ENCODE results near the gene MCC. TPM values are rescaled to one million over a fixed set of nuclear protein-coding genes. Genes with fewer than 3 reads are reported as not detected.

The MCC gene
- total RNA-seq, 1 donor from 2014 or later = 37.1 TPM

DNA sequence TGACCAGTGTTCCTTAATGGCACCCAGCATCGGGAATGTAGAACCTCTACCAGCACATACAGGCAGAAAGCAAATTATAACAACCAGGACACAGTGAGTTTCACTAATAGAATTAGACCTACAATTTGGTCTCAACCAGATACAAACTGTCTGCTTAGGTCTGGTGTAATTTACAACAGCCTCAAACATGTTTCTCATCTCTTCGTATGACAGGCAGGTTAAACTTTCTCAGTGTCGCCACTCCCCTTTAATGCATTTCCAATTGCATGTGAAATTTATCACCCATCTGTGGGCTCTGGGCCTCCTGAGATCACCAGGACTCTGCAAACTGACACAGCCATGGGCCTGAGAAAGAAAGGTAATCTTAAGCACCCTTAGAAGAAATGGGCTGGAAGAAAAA is 293.0 kb downstream of the MCC start:
- no peak for DNase-seq

DNA sequence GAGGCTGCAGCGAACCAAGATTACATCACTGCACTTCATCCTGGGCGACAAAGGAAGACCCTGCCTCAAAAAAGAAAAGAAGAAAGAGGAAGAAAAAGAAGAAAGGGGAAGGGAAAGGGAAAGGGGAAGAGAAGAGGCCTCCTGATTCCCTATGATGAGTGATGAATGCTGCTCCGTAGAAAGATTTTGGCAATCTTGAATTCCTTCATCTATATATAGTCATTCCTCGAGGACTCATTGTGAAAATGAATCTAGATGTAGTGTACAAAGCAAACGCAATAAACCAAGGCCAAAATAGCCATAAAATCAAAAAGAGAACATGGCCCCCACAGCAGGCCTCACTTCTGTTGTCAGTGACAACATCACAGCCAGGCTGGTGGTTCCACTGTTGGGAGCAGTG is 293.7 kb downstream of the MCC start:
- no peak for DNase-seq

DNA sequence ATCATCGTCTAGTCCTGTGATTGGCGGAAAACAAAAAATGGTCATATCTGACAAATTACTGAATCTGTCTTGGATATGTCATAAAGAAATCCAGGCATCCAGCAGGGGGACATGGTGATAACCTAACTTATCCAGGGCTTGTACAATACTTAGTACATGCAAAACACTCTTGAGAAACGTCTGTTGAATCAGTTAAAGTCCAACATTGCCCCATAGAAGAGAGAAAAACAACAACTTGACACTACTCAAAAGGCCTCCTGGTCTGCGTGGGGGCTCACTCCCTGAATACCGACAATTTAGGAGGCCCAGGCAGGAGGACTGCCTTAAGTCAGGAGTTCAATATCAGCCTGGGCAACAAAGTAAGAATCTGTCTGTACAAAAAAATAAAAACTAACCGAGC is 294.1 kb downstream of the MCC start:
- no peak for DNase-seq

DNA sequence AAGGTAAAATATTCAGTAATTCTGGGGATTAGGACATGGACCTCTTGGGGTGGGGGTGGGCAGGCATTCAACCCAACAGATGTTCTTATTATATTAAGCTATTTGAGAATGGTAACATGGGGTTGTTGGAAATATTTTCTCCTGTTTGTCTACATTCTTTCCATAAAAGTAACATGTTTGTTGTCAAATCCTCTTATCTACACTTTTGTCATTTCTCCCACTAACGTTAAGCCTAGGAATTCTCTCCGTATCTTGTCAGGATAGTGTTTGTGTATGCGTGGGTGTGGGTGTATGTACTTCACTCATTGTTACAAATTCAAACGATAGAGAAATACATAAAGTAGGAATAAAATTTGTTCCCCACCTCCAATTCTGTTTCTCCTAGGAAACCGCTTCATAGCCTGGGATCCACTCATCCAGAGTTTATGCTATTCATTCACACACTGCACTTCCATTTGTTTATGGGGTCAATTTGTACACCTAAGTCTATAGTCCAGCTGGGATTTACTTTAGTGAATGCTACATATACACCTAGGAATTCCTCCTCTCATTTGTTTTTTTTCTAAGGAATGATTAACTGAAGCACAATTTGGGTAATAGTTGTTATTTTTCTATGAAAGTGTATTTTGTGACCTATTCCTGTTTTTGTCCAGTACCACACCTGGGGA is 294.8 kb downstream of the MCC start:
- no peak for DNase-seq

DNA sequence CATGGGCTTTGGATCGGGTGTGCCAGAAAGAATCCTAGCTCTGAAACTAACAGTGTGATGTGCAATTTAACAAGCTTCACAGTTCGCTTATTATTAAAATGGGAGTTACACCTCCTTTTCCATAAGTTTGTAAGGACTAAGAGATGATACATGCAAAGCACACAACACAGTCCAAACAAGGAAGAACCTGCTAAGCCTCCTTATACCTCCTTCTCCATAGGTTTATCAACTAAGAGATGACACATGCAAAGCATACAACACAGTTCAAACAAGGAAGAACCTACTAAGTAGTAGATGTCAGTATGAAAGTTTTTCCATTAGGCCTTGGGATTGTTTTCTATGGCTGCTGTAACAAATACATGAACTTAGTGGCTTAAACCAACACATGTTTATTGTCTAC is 295.7 kb downstream of the MCC start:
- DNase-seq = no peak

DNA sequence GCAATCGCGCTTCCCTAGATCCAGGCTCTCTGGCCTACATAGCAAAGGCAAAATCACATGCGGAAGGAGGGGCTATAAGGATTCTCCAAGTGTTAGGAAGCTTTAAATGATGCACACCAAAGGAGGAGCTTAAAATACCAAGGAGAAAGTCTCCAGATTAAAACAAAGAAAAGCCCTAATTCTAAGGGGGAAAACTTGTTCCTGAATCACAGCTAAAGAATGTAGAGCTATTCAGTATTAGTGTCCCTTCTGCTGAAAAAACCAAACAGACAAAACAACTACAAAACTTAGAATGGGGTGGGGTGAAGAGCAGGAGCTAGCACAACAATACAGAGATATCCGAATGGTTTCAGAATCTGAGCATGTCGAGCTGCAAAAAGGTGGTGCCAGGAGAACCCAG is 297.9 kb downstream of the MCC start:
- no peak for DNase-seq

DNA sequence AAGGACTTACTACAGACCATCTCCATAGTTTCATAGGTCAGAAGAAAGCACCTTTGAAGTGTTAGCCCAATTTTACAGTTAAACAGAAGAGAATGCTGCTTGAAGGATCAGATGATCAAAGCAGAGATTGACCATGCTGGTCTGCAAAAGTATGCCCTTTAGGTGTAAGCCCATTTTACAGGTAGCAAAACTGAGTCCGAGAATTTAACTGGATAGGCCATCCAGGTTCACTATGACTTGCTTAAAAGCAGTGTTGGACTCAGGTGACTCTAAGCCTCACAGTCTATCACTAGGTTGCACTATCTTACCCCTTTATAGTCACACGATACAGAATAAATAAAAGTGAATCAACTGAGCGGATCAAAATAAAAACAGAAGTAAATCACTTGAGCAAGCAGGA is 299.0 kb downstream of the MCC start:
- DNase-seq = no peak

DNA sequence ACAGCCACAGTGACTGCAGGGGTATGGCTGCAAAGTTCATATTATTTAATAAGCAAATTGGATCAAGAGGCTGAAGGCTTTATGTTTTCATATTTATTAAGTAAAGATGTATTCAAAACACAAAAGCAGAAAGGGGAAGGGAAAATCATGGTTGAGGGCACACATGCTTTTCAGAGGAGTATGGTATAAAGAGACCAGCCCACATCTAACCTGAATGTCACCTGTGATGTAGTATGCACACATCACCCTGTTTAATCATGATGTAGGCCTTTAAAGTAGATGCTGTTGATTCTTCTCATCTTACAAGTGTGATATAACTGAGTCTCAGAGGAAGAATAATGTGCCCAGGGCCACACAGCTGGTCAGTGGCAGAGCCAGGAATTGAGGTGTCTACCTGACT is 299.8 kb downstream of the MCC start:
- no peak for DNase-seq

DNA sequence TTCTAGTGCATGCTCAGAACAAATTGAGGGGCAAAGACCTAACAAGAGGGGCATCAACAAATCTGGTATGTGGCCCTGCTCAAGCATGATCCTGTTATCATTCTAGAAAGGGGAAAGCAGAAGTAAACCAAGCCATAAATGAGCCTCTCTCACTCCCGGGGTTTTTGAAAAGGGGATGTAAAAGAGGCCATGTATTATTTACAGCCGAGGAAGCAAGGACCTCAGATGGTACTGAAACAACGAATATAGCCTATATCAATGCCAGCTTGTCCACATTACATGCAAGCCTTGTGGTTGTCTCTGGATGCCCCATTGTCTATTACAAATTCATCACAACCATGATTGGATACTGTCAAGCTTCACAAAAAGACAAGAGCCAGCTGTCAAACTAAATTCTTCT is 300.3 kb downstream of the MCC start:
- DNase-seq = no peak

DNA sequence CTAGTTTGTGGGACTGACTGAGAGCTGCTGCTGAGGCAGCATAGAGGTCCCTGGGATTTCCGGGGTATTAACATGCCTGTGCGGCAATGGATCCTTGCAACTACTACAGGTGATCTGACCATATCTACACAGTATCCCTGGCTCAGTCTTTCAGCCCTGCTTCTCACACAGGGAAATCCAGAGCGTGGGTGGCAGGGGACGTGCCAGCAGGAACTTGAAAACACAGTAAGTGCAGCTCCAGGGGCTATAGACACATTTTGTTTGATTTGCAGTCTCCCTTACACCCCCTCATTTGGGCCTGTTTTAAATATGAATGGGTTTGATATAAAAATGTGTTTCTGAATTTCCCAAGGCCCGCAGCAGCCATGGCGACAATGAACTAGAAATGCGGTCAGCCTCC is 302.2 kb downstream of the MCC start:
- DNase-seq = no peak

DNA sequence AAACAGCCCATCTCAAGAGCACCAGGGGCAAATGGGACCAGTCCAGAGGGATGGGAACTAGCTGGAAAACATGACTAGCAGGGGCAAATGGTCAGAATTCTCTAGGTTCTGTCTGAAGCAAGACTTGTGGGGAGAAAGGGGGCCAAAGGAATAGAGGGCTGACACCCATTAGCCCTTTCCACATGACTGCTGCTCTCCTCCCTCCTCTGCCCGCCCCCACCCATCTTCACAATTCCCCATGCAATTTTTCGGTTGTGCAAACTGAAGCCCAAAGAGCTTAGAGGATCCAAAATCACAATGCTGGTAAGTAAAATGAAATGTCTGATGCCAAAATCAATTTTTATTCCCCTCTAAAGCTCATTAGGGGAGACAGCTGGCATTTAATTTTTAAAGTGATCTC is 304.6 kb downstream of the MCC start:
- DNase-seq = no peak

DNA sequence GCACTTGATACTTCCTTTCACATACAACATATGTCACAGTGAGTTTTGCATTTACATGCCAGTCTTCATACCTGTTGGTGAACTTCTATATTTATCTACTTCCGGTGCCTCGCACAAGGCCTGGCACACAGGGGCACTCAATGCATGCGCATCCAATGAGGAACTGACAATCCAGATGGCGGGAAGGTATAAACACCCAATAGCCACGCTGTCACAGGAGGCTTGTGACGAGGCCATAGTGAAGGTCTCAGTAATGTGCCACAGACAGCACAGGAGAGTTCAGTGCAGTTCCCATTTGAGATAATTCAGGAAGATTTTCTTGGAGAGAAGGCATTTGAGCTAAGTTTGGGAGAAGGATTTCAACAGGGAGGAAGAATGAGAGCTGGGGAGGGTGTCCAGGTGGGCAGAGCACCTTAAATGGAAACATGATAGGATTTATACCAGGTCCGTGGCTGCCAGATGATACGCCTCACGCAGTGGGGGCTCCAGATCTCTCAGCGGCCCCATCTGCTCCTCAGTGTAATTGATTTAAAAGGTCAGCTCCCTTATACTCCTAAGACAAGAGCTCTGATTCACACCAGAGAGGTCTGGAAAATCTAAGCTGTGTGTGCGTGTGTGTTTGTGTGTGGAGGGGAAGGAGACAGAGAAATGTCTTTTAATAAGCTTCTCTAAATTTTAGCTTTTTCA is 305.5 kb downstream of the MCC start:
- no peak for DNase-seq

DNA sequence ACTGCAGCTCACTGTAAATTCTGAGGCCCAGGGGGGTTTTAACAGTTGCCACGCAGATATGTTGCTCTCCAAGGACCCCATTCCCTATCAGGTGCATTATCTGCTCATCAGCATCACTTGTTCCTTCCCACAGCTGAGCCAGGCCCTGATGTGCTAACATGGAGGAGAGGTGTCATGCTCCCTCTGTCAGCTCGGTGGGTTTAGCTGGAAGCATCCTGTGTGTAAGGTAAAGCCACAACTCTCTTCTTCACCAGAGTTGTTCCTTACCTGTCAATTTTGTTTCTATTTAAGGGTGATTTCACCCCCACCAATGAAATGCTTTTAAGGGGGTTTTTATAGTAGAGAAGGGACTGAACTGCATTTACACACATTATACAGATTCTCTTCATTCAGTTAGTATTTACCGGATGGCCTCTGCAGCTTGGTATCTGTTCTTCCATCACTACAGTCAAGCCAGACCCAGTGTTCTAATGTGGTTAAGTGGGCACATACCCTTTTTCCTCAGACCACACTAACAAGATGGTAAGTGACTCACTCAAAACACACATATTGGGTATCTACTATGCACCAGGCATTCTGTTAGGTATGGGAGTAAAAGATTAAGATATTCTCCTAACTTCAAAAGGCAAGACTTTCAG is 306.3 kb downstream of the MCC start:
- no peak for DNase-seq

DNA sequence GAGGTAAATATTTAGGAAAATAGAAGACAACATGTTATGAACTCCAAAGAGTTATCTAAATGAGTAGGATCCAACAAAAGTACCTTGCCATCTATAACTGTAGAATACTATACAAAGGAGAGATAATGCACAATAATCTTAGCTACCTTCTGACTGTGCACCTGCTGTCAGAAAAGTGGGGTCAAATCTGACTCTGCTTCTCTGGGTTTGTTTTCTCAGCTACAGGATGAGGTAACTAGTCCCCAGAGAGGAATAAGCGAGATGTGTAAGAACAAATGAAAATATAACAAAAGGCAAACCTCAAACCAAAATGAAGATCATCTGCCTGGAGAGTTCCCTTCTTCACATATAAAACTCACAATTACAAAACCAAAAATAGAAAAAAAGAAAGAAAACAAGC is 306.8 kb downstream of the MCC start:
- no peak for DNase-seq

DNA sequence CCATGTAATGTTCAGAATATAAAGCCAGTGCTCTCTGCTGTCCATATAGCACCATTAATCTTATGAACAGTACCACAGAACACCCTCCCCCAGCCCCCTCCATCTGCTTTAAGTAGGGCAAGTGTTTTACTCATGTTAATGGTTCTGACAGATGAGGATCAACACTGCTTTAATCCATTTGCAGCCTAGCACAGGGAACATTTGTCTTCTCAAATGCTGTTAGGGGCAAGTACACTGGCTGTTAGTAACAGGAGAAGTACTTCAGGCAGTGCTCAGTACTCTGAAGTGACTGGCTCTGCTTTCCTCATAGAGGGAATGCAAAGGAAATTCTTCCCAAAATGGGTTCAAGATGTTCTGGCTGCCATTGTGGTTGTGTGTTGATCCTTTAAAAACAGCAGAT is 309.1 kb downstream of the MCC start:
- DNase-seq = no peak

DNA sequence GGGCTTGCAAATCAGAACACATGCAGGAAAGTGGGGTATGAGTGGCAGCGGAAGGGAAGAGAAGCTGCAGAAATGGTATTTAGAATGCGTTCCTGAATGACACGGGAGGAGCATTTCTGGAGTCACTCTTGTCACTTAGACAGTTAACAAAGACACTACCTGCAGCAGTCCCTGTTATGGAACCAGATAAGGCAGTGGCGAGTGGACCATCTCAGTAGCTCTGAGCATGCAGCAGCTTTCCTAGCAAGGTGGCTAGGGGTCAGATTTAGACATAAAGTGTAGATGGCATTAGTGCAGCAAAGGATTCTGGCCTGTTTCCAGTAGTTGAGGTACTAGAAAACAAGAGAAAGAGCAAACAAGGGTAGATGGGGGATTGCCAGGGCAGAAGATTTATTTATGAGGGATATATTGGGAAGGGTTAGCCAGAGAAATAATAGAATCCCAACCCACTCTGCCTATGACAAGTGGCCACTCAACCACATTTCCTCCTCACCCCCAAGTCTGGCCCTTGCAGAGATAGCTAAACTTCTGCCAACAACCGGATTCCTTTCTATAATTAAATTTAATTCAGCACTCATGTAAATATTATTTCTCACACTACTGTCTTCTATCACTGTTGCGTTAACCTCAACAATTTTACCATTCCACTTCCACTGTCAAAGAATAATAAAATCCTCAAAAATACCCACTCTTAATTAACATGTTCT is 310.0 kb downstream of the MCC start:
- DNase-seq = no peak

DNA sequence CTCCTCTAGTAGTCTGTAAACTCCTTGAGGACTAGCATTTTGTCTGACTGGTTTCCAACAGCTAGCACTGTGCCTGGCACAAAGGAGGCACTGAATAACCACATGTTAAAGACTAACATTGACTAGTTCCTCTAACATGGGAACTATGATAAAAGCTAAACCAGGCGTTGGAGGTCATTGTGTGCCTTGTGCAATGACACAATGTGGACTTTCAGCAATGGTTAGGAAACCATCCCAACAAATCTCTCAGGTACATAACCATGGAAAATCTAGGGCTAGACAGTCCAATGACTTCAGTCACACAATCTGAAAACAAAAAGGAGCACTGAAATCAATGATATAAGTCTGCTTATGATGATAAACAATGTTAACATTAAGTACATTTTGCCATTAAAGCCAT is 311.0 kb downstream of the MCC start:
- no peak for DNase-seq

DNA sequence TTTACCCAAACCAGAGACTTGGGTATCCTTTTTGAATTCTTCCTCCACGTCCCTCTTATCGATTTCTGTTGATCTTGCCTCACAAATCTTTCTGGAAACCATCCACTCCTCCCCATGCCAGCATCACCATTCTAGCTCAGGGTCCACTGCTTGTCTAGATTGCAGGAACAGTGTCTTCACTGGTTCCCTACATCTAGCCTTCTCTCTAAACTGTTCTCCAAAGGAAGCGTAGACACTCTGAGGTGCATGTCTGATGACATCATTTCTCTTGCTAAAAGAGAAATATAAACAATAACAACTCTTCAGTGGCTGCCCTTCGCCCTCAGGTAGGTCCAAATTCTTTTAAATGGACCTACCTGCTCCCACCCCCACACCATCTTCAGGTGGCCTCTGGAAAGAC is 311.5 kb downstream of the MCC start:
- DNase-seq = no peak

DNA sequence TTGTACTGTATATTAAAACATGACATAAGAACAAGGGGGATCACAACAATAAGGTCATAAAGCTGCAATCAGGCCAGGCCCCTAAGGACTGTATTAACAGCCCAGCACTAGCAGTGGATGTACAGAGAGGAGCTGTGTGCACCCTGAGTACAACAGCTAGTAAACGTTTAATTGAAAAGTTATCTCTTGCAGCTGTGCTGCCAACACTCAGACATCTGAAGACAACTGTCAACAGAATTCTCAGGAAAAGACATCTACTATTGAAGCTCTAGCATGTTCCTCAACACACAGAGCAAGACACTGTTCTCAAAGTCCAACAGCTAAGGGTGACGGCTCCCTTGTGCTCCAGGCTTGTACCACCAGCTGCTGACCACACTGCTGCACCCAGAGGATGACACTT is 312.1 kb downstream of the MCC start:
- DNase-seq = no peak

DNA sequence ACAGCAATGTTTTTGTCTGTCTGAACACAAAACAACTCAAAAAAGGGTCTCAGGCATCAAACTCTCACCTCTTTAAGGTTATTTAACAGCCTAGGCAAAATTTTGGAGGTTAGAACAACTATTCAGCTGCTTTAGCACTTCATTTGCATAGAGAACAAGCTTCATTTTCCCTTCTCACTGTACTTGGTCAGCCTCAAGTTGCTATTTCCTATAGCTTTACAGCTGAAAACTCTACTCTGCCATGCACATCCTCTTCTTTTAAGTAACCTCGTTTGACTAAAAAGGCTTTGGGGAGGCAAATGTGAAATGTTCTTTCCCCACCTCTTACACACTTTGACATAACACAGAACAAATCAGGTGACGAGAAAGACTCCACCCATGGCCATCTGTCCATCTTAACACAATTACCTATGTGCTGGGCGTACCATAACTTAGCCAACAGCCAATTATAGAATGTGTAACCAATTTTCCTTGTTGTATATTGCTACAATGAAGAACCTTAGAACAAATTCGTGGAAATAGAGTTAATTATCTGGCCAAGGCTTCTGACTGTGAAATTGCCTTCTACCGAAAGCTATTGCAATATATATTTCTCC is 315.9 kb downstream of the MCC start:
- DNase-seq = no peak

DNA sequence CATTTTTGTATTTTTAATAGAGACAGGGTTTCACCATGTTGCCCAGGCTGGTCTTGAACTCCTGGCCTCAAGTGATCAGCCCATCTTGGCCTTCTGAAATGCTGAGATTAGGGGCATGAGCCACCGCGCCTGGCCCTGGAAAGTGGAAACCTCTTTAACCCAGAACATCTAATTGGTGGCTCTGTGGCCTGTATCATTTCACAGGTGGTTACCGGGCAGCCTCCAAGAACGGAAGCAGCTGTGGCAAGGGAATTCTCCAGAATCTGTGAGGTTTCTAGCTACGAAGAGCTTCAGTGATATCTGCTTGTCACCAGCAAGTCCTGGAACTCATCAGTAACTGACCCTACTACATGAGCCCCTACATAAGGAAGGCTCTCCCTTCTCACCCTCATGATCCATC is 316.7 kb downstream of the MCC start:
- no peak for DNase-seq

DNA sequence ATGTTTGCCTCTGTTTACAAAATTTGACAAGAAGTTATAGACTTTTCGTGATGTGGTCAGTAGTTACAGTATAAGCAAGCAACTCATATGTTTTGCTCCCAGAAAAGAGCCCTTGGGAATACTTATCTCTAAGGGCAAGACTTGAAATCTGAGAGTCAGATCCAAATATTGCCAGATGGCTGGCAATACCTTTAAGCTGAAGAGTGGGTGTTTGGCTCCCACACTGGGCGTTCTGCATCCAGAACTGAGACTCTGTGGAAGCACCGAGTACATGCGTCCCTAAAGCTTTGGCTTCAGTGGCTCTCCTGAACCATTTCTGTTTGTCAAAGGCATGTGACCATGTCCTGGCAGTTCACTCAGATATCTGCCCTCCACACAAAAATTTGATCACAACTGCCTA is 317.5 kb downstream of the MCC start:
- DNase-seq = no peak

DNA sequence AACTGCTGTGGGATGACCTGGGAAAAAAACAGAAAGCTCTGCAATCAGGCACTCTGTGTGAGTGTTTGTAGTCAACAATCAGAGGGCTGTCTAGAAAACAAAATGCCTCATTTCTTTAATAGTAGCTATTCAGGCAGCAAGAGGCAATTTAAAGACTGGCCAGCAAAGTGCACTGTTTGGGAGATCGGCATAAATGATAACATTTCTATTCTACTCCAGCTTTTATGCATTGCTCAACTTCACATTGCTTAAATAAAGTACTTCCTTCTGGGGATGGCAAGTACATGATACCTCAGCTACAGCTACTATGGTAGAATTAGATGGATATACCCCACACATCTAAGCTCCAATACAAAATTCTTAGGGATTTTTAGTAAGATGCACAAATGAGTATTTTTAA is 318.5 kb downstream of the MCC start:
- no peak for DNase-seq
